ENCODE data around the gene CLDN7.
A peak's percentile ranks its signal among the peaks of the same experiment; 100 is the strongest.

Gene CLDN7, protein sequence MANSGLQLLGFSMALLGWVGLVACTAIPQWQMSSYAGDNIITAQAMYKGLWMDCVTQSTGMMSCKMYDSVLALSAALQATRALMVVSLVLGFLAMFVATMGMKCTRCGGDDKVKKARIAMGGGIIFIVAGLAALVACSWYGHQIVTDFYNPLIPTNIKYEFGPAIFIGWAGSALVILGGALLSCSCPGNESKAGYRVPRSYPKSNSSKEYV

GRCh38 chr17:7262192-7262934 is at the start of gene CLDN7:
Gene CLDN7 (minus strand): TSS chr17:7262478. CDS start chr17:7262043, 435 bp downstream.
- DNase-seq, result no peak

DNA sequence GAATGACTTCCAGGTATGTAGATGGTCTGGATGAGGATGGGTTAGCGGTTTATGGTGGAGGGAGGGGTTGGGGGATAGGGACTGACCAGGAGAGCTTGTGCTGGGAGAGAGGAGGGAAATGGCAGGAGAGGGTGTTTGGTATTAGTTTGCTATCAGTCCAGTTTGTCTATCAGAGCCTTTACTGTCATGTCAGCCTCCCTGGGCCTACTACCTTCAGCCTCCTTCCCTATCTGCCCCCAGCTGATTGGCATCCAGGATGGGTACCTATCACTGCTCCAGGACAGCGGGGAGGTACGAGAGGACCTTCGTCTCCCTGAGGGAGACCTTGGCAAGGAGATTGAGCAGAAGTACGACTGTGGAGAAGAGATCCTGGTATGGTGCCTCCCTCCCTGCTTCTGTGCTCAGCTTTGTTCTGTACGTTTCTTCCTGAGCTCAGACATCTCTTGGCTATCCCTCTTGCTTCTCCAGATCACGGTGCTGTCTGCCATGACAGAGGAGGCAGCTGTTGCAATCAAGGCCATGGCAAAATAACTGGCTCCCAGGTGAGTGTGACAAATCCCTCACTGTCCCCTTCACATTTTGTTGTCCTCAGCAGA is 48.9 kb upstream of the CLDN7 start:
- DNase-seq, result no peak

DNA sequence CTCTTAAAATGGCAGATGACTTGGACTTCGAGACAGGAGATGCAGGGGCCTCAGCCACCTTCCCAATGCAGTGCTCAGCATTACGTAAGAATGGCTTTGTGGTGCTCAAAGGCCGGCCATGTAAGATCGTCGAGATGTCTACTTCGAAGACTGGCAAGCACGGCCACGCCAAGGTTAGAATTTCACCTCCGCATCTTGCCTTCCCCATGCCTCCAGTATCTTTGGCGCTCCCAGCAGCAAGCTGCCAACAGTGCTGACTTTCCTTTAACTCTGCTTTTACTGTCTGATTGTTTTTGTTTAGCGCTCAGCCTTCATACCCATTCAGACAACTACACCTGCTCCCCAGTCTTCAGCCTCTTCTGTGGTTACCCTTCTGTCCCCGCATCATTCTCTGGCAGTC is 47.4 kb upstream of the CLDN7 start:
- no peak for DNase-seq

GRCh38 chr17:7308625-7309433 is 46.6 kb upstream of the CLDN7 start:
- DNase-seq, result peak; percentile 92

DNA sequence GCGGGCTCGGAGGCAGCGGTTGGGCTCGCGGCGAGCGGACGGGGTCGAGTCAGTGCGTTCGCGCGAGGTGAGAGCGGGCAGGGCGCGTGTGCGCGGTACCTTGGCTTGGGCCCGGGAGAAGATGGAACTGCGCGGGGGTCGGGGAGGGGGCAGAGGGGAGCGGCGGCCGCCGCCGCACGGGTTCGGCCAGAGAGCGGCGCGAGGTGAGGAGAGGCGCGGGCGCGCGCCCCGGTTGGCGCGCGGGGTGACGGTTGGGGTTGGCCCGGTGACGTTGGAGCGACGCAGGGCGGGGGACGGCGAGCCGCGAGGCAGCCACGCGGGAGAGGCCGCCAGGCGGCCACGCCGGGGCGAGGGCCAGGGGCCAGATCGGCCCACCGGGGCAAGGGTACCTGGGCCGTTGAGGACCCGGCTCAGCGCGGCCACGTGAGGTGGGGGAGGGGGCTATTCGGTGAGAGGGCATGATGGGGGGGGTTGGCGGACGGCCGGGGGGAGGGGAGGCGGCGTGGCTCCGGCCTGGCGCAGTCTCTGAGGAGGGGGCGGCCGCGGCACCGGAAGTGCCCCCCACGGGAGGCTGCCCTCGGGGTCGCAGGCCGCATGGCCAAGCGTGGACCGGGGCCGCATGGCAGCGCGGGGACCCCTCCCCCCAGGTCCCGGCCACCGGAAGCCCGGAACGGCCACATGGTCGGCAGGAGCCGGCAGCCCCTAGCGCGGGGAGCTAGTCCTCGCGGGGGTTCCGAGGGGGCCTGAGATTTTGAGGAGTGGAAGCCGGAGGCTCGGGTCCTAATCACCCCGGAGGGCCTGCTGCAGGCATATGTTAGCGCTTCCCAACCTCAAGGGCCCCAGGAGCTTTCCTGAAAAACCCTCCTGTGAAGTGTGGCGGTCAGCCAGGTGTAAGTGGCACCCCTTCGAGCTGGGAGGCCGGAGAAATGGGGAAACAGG is 45.7 kb upstream of the CLDN7 start:
- DNase-seq, result peak; percentile 62

DNA sequence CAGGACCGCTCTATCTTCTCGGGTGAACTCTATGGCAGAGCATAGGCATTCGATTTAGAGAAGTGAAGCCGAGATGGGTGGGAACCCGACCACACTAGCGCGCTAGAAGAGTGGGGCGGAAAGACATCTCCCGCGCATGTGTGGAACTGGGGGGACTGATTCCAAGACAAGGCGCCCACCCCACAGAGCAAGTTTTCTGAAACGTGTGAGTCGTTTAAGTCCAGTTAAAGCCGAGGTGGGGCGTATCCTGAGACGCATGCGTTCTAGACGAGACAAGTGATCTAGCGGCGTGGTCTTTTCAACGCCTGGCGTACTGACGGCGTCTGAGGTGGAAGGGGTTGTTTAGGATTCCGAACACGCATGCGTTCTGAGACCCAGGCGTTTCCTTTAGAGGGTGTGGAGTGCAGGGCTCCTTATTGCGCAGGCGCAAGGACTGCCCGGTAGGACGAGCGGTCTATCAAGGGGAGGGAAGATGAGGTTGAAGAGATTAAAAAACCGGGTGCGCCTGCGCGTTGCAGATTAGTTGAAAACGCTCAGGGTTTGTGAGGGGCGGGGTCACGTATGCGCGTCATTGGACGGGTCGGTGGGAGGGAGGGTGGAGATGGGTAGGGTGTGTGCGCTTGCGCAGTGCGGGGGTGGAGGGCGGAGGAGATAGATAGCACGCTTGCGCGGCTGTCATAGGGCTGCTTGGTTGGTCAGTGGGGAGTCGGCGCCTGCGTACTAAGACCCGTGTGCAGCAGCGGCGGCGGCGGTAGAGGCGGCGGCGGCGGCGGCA is 44.8 kb upstream of the CLDN7 start, which contains the start of gene EIF5A:
TSS of gene EIF5A (plus strand) at position 718 of the 775 bp plus-strand sequence. CDS start 2,008 bp downstream, outside the sequence.
- DNase-seq, result peak; percentile 100

GRCh38 chr17:7304179-7304578 is 41.9 kb upstream of the CLDN7 start:
- no peak for DNase-seq

DNA sequence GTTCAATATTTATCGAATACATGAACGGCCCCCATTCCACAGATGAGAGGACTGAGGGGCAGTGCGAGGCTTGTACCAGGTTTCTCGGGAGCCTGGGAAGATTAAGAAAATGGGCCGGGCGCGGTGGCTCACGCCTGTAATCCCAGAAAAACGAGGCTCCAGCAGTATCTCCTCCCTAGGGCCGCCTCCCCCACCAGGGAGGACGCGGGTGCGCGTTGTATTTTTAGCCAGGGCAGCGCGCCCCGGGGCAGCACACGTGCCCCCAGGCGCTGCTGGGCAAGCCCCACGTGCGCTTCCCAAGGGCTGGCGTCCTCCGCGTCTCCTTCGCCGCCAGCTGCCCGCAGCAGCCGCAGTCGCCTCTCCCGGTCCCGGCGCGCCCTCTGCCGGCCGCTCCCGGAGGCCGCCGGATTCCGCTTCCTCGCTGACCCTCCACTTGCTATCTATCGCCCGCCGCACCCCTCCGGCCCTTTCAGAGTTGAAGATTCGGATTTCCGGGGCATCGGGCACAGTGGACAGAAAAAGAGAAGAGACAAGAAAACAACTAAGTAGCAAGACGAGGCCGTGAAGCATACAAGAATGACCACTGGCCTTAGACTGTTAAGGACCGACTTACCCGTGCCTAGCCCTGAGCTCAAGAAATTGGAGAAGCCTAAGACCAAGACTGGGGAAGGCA is 34.0 kb upstream of the CLDN7 start:
- peak; percentile 83 for DNase-seq

GRCh38 chr17:7295230-7296180 is 33.2 kb upstream of the CLDN7 start:
- DNase-seq, result no peak

DNA sequence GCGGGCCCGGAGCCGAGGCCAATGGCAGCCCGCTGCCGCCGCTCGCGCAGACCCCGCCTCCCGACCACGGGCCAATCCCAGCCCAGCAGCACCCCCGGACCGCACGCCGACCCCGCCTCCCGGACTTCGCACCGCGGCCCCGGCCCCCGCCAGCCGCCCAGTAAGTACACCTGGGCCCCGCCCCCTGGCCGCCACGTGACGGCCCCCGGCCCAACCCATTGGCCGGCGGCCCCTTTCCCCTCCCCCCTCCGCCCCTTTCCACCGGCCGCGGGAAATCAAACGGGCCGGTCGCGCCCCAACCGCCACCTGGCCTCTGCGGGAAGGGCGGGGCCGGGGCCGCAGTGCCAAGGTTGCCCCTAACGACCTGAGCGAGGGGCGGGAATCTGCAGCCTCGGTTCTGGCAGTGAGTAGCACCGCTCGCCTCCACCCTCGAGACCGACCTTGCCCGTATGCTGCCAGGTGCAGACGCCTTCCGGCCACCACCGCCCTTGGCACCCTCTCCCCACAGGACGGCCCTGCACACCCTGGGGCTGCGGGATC is 32.4 kb upstream of the CLDN7 start, which contains the start of gene YBX2:
TSS of gene YBX2 (minus strand) at position 26 of the 540 bp plus-strand sequence. CDS start 139 bp downstream, outside the sequence.
- peak; percentile 15 for DNase-seq

DNA sequence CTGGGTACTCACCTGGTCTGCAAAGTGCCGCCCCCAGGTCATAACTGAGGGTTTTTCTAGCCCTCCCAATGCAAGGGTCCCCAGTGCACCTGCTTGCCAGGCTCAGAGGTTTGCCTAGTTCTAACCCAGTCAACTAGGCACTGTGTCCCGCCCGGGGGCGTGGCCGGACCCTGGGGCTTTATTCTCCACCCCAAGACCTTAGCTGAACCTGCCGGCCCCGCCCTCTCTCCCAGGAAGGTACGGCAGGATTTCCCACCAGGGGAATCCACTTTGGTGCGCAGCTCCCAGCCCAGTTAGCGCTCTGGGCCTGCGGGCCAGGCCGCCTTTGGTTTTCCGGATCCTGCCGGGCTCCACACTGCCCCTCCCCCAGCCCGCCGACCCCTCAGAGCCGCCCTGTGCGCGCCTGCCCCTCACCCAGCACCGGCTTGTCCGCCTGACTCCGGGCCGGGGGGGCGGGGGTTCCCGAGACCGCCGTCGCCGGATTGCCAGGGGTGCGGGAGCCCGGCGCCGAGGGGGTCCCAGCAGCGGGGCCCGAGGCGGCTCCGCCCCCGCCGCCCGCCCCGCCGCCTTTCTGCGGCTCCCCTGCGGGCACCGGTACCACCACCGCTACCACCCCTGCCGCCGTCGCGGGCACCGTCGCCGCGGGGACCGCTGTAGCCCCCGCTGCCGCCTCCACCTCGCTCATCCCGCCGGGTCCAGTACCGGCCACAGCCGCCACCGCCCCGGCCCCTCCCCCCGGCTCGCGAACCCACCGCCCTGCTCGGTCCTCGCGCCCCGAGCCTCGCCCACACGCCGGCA is 31.7 kb upstream of the CLDN7 start:
- DNase-seq, result no peak

DNA sequence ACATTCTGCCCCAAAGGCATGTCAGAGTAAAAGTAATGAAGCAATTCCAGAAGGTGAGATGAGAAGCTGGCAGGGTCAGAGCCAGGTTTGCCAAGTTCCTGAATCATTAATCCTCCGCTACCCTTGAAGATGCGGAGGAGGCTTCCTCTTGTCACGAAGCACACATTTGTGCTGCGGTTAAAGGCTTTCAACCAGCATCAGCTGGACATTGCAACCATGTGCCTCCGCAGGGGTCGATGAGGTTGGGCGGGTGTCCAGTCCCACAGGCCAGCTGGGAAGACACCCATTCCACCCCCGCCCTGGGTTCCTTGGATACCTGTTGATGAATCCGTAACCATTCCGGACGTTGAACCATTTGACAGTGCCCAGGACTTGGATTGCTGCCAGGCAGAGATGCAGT is 30.9 kb upstream of the CLDN7 start:
- DNase-seq, result no peak

GRCh38 chr17:7292729-7293128 is 30.5 kb upstream of the CLDN7 start:
- DNase-seq, result no peak

DNA sequence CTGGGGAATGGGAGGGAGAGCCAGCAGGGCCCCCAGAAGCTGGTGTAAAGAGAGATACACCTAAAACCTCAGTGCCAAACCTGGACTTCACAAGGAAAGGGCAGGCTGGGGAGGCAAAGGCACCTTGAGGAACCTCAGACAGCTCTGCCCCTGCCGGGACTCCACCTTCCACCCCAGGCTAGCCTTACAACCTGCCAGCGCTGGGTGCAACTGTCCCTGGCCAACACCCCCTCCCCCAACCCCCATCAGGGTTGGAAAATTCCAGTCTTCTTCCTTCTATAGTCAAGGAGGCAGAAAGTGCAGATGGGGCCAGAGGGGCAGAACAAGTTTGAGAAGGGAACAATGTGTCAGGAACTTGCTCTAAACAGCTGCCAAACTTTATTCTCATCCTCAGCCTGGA is 29.9 kb upstream of the CLDN7 start:
- DNase-seq, result no peak

DNA sequence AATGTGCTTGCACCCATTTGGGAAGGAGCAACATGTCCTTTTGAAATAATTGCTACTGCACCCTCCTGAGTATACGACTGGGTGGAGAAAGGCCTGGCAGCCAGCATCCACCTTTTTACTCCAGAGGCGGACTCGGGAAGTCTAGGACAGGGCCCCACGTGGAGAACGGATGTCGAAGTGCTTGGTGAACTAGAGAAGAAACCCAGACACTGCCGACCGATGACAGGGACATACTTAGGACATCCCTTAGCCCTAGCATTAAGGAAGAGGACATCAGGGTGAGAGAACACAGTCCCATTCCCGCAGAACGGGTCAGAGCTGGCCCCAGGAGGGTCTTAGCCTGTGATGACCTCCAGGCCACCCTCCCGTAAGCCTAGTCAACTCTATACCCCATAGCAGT is 28.4 kb upstream of the CLDN7 start:
- DNase-seq, result no peak

- DNase-seq, result no peak
Measured at GRCh38 chr17:7290166-7290565, 27.9 kb upstream of the CLDN7 start.

DNA sequence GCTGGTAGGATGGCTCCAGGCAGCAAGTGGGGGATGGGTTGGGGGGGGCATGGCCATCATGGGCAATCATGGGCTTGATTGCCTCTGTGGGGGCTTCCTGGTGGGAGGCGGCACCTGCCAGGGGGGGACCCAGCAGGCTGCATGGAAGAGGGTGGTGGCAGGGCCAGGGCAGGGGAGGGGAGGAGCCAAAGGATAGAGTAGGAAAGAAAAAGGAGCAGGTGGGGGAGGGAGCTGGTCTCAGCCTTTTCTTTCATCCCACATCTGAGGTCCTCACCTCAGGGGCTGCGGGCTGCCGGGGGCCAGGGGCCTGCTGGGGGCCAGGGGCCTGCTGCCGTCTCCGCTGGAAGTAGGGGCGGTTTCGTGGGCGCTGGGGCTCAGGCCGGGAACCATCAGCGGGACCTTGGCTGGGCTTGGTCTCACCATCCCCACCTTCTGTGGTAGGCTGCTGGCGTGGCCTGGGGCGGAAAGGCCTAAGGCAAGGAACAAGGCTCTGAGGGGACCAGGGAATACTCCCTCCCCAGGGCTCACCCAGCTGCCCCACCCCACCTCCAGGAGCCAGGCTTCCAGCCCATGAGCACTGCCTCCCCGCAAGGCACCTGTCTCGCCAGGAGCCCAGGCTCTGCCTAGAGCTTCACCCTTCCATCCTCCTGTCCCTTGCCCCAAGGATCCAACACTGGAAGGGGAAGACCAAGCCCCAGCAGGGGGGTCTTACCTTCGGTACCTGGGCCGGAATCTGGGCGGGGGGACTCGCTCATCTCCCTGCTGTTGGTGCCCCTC is 27.2 kb upstream of the CLDN7 start:
- DNase-seq, result no peak

Data from inflammatory macrophage treated with lipopolysaccharide for 4 hours (primary cell).